HG03097 (cell line): Measurements from ENCODE around the gene FERMT1.

ENCODE experiments used
- ATAC-seq: cut with Tn5 transposase; IDR thresholded peaks from one replicate; pipeline ENCODE4 v1.9.1; 2021; ENCODE audit not compliant: unreplicated experiment, low FRiP score

The FERMT1 gene, protein sequence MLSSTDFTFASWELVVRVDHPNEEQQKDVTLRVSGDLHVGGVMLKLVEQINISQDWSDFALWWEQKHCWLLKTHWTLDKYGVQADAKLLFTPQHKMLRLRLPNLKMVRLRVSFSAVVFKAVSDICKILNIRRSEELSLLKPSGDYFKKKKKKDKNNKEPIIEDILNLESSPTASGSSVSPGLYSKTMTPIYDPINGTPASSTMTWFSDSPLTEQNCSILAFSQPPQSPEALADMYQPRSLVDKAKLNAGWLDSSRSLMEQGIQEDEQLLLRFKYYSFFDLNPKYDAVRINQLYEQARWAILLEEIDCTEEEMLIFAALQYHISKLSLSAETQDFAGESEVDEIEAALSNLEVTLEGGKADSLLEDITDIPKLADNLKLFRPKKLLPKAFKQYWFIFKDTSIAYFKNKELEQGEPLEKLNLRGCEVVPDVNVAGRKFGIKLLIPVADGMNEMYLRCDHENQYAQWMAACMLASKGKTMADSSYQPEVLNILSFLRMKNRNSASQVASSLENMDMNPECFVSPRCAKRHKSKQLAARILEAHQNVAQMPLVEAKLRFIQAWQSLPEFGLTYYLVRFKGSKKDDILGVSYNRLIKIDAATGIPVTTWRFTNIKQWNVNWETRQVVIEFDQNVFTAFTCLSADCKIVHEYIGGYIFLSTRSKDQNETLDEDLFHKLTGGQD

DNA sequence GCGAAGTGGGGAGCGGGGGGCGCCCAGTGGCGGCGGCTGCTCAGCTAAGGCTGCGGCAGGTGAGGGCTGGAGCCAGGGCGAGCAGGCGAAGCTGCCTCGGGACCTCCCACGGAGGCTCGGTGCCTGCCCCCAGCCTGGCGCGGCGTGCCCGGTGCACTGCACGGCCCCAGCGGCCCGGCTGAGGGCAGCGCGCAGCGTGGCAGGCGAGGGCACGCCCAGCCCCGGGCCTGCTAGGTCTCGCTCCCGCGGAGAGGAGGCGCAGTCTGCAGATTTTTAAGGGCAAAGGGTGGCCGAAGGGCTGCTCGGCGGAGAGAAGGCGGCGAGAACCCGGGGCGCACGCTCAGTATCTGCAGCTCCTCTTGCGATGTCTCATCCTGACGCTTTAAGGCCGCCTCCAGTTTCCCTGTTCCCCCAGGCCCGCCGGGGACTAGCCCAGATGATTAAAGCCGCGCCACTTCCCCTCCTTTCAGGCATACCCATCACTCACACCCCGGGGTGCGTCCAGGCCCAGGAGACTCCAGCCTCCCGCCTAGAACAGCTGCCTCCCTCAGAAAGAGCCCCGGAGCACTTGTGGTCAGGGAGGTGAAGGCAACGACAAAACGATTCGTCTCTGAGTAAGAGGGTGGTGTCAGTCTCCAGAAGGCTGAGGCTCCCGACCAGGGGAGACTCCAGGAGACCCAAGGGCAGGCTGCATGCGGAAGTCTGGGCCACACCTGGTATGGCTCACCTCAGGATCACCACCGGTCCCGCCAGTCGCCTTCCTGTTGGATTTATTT lies at the start of gene FERMT1:
FERMT1 (minus strand) TSS at position 158 of the 776 bp plus-strand sequence. CDS start 3,476 bp downstream, outside the sequence.
- ATAC-seq = no peak

DNA sequence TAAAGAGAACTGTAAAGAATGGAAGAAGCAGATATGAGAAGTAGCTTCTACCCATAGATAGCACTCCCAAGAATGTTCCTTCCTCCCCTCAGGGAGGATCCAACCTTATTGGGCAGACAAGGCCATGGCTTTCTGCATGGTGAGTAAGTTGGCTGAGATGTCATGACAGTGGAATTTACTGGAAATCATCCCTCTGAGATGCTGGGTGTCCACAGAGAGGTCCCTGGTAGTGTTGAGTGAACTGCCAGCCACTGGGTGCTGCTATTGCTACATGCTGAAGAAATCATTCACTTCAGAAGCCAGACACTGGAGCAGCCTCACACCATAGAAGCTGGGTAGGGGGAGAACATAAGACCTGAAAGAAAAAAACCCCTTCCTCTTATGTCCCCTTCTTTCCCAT lies 46.4 kb upstream of the FERMT1 start:
- ATAC-seq = no peak

DNA sequence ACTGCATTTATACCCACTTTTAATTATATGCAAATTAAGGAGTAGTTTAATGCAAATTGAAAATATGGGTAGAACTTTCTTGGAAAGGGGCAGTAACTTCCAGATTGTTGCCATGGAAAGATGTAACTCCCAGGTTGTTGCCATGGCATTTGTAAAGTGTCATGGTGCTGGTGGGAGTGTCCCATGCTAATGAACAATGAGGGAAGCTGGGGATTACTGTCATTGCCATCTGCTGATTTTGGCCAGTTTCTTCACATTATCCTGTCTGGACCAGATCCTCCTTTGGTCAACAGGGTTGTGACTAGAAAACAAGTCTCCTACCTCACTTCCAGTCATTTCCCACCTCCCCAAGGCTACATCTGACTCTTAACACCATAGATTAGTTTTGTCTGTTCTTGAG lies 45.4 kb upstream of the FERMT1 start:
- ATAC-seq = no peak

DNA sequence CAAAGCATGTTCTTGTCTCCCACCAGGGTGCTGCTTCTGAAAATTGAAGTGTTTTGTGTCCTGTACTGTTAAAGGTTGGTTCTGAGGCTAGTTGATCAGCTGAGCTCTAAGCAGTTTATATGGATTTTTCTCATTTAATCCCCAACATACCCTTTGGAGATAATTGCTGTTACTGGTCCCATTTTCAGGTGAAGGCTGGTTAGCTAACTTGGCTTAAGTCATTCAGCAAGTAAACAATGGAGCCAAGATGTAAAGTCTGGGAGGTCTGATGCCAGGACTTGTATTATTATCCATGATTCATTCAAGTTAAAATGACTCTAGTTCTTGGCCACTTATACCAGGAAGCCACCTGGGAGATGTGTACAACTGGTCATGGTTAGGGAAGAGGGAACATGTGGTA lies 42.5 kb upstream of the FERMT1 start:
- ATAC-seq = no peak

DNA sequence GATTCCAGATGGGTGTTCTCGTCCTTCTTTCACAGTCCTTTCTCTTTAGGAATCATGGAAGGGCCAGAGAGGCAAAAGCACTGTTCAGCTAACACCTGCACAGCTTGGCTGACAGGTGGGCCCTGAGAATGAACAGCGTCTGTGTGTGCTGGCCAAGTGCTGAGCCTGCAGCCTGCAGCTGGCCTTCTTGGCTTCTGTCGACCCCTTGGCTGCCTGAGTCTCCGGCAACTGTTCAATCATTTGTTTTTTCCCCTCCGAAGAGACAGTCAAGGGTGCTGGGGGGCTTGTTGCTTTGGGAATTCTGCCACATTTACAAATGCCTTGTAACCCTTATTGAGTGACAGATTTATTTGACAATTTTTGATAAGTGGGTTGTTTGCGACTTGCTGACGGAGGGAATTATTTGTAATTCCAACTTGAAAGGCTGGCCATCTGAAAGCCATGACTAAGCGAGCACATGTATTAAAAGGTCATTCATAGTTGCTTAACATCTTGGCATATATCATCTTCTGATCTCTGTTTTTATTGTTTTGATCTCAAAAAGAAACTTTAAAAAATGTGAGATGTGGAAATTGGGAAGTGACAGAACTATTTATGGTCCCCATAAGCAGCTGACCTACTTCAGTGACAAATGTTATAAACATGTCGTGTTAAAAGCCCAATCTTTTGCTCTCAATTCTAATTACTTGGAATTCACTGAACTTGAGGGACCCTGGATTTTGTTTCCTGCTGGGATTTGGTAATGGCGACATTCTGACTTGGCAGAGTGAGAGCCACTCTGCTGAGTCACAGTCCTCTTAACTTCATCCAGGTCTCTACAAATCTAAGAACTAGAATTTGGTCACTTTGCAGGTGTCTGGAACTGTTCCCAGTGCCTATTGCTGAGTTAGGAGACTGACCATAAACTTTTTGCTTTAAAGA lies 41.9 kb upstream of the FERMT1 start:
- no peak for ATAC-seq

DNA sequence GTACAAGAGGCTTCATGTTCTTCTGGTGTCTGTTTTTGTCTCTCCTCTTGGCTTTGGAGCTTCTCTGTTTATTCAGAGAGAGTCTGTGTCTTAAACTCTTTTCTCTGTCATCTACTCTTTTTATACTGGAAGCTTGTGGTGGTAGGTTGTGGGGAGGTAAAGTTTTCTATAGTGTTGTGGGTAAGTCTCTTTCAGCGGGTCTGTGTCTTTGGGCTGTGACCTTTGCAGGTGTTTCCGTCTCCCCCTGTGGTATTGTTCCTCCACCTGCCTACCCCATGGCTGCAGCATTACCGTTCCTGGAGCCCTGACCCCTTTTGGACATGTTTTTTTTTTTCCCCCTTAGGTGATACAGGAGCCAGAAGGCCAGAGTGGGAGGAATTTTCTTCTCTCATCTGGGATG lies 37.9 kb upstream of the FERMT1 start:
- no peak for ATAC-seq

DNA sequence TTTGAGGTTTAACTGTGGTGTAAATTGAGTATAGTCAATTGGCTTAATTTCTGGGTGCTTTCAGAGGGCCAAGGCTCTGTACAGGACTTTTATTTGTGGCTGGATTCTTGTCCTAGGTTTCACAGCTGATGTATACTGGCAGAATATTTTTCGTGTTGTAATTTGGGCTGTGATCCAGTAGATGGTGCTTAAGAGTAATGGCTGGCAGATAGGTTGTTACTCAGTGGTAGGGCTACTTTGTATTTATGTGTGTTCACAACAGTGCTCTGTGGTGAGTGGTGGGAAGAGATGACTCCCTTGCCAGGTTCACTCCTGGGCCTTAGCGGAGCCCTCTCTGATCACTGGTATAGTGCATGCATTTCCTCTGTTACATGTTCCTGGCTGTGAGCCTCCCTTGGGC lies 34.5 kb upstream of the FERMT1 start:
- ATAC-seq = no peak

DNA sequence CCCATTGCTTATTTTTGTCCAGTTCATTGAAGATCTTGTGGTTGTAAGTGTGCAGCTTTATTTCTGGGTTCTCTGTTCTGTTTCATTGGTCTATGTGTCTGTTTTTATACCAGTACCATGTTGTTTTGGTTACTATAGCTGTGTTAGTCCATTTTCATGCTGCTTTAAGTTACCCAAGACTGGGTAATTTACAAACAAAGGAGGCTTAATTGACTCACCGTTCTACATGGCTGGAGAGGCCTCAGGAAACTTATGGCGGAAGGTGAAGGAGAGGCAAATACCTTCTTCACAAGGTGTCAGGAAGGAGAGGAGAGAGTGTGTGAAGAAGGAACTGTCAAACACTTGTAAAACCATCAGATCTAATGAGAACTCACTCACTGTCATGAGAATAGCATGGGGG lies 29.9 kb upstream of the FERMT1 start:
- no peak for ATAC-seq

DNA sequence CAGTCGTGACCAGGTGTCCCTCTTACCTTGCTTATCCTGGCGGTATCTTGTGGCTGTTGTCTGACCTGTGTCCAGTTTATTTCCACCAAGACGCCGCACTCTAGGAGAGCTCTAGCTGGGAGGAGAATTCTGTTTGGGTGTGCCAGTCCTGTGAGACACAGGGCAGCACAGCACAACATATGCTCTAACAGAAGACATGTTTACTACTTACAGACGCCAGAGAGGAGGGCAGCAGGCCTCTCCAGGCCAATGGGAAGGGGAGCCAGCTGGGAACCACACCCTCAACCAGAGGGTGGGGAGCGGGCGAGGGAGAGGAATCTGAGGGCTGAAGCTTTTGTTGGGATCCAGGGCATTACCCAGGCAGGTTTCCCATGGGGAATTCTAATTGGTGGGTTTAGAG lies 25.2 kb upstream of the FERMT1 start:
- no peak for ATAC-seq

DNA sequence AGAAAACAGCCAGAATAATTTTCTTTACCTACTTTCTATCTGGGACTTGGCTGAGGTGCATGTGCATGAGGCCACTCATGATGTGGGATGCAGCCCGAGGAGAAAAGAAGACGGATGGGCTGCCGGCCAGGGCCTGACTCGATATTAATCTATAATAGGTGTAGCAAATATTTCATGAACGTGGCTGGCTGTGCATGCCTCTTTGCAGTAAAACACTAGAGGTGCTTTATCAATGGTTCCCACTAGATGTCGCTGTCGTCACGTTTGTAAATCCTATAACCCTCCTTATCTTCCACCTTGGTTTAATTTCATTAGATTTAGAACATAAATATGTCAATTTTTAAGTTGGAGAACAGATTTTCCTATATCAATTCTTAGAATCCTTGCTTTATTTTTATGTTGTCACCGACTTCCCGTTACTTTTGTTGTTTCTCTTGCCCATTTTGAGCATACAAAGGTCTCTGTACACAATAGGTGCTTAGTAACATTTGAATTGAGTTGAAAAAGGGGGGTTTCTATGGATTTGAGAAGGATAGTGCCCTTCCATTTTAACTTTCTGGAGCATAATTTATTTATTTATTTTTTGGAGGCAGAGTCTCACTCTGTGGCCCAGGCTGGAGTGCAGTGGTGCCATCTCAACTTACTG lies 19.6 kb upstream of the FERMT1 start:
- ATAC-seq = no peak

DNA sequence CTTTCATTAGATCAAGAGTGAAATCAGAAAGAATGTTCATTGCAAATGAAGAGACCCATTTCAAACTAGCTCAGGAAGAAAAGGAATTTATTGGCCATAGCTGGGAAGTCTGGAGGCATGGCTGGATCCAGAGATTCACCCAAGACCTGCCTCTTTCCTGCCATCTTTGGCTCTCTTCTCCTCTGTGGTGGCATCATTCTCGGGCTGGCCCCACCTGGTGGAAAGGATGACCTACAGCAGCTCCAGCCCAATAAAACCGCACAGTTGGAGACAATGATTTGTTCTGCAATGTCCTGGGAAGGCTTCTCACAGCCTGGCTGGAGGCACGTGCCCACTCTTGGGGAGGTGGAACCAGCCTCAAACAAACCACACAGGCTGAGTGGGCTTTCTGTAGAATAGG lies 18.1 kb upstream of the FERMT1 start:
- ATAC-seq = no peak

DNA sequence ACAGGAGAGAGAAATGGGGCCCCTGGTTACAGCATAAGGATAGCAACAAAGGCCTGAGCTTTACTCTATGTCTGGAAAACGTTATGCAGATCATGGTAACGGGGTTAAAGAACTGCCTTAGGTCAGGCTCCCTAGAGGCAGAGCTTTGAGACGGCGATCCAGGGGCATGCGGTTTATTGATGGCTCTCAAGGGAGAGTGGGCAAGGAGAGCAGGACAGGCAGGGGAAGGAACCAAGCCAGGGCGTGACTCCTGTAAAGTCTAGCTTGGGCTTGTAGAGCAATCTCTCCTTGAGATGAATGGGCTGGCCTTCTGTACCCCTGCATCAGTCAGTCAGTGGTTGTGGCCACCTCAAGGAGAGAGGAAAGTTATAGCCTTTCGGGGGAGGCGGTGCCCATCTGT lies 12.5 kb upstream of the FERMT1 start:
- no peak for ATAC-seq

DNA sequence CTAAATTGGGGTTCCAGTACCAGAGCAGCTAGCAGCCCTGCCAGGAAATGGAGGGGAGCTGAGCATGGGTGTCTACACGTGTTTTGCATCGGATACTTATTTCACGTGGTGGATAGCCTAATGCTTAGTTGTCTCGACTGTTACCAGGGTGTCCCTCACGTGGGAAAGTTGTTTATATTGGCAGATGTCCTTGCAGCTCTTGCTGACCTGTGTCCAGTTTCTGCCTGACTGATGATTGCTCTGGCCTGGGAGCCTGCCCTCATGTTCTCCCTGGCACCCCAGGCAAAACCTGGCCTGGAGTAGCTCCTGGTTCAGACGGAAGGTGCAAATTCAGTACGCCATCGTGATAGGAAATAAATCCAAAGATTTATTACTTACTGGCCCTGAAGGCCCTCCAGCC lies 11.8 kb upstream of the FERMT1 start:
- ATAC-seq = no peak

DNA sequence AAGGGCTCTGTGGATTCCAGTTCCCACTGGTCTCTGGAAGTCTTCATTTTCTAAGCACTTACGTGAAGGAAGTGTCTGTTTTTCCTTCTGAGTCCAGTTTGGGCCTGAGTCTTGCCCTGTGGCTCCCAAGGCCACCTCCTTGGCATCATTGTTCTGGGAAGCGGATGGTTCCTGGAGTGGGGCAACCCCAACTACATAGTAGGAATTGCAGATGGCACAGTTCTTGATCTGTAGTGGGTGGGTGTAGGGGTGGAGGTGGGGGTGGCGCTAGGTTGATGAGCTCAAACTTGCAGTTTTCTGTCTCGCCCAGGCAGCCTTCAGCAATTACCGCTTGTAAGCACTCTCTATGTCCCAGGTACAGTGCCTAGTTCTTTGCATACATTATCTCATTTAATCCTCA lies 7.2 kb upstream of the FERMT1 start:
- no peak for ATAC-seq

DNA sequence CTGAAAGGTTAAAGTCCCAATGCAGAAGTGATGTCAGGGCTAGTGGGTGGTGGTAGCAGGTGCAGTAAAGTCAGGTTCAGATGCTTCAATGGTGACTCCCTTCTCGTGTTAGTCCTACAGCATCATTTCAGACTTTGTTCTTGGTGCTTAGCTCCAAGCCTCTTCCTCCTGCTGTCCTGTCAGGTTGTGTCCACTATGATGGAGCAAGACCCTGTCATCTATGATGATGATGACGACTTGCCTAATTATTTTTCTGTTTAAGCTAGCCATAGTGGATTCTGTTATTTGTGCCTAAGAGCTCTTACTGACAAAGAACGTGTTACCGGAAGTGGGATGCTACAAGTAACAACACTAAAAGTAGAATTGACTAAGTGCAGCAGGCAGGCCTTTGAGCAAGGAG lies 5.0 kb upstream of the FERMT1 start:
- no peak for ATAC-seq

DNA sequence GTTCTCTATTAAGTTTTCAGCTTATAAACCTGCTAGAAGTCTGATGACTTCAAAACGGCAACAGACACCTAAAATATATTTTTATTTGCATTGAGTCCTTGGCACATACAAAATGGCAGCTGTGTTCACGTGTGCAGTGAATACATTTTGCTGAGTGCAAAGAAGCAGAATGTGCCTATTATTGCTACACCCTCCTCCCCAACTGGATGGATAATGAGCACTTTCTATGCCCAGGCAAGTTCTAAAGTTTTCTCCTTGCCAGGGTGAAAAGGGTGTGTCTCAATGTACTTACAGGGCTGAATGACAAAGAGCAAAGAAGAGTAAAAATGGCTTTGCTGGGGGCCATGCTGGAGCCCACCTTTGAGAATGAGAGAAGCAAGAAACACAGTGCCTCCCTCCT lies 4.0 kb upstream of the FERMT1 start:
- no peak for ATAC-seq

DNA sequence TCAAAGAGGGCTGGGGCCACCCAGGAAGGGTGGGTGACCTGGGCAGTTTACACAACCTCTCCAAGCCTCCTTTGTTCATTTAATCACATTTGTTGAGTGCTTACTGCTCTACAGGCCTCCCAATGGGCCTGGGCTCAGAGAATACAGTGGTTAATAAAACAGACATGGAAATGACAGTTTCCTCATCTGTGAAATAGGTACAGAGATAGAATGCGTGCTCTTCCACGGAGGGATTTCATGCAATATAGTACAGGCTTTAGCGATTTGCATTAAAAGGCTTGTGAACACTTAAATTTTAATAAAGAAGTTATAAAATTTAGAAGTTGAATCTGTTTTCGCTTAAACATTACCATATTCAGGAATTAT lies 802 bp upstream of the FERMT1 start:
- ATAC-seq = no peak

DNA sequence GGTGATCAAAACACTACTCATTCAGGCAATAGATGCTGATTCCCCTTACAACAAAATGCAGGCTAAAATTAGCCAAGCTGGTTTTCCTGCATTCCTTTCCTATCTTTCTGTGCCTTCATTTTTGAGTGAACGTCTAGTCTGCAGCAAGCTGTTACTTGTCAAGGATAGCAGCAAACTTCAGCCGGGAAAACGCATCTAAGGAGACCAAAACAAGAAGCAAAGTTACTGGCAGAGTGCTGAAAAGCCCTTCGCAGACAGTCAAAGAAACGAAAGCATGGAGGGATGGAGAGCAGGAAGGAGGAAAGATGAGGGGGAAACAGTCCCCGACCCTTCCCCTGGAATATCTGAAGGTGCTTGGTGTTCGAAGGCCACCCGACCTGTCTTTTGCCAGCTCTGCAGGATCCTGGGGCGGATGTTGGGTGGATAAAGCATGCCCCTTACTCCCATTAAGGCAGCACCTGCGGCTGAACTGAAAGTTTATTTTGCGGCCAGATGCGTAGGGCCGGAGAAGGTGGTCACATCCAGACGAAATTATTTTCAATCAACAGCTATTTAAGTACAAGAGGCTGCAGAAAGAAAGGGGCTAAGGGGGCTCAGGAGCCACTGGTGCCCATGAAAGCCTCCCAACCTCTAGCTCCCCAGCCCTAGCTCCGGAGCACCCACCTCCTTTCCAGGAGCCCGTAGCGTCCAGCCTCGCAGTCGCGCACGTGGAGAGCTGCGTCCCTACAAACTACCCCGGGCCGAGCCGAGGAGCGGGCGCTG lies 538 bp downstream of the FERMT1 start:
- no peak for ATAC-seq

DNA sequence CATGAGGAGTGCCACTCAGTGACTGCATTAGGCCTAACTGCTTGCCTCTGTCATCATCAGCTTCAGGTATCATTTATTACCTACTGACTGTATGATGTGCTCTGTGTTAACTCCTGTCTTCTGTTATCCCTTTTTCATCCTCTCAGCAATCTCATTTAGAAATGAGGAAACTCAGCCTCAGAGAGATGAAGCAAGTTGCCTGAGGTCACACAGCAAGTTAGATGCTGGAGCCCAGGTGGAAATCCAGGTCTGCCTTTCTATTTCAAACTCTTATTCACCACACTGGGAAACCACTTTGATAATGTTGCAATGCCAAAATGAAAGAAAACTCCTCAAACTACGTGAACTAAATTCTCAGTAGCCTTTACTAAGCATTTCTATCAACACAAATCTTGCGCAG lies 1.3 kb downstream of the FERMT1 start:
- ATAC-seq = no peak
